PC-9 (cell line): ENCODE measurements around the gene MAMDC4.

ENCODE experiments used
- CTCF ChIP-seq: fragments of 200-600 bp; sonication (generic); conservative IDR thresholded peaks from 2 replicates; pipeline ENCODE4 v1.6.1; 2017; ENCODE audit warnings: mixed run types, antibody characterized with exemption, mild to moderate bottlenecking, moderate library complexity
- EZH2 ChIP-seq: fragments of 200-600 bp; sonication (generic); IDR thresholded peaks from 2 replicates; pipeline ENCODE4 v1.8.0; 2017; ENCODE audit warnings: antibody characterized with exemption, low read depth

DNA sequence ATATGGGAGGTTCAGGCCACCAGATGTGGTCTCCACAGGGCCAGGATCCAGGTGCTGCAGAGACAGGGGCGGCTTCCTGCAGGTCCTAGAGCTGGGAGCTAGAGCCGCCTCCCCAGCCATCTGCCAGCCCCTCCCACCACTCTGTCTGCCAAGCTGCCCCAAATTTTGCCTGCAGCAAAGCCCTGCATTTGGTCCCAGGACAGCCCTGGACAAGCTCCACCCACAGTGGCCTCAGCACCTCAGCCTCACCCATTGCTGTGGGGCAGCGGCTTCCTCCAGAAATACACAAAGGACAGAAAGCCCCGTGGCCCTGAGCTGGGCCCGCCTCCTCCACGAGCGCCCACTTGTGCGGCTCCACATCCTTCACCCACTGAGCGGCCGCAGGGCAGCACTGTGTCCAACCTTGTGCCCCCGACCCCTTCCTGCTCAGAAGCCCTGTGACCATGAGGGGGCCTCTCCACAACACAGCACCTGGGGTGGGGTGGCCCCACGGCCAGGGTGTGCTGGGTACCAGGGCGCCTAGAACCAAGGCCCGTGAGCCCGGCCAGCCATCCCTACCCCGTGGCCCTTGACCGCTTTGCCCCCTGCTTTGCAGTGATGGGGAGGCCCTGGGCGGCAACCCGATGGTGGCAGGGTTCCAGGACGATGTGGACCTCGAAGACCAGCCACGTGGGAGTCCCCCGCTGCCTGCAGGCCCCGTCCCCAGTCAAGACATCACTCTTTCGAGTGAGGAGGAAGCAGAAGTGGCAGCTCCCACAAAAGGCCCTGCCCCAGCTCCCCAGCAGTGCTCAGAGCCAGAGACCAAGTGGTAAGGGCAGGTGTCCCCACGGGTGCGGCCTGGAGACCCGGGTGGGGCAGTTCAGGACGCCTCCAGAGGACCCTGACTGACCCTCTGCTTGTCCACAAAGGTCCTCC, 13.6 kb upstream of the MAMDC4 start:
- no peak for TF ChIP-seq CTCF
- TF ChIP-seq EZH2 = no peak
